Thyroid gland (tissue), 4 donors: ENCODE measurements around the gene CDK13. TPM values are rescaled to one million over a fixed set of nuclear protein-coding genes. Genes with fewer than 3 reads are reported as not detected.

Experiments used
- DNase-seq, 2 donors: peaks; one replicate each; pipeline ENCODE4 v3.0.0-alpha.2; 2019
- H3K27ac ChIP-seq, 3 donors: fragments of 200-600 bp; sonication (generic); 1 replicate in 2 of 3; 2 replicates in 1 of 3; pipeline ENCODE4 v1.5.1; 2016 to 2019; ENCODE audit warnings: mild to moderate bottlenecking in 1 of 3, moderate library complexity in 1 of 3
- H3K27me3 ChIP-seq: fragments of 200-600 bp; sonication (generic); one replicate; pipeline ENCODE4 v1.5.1; 2019
- H3K36me3 ChIP-seq, 2 donors: fragments of 200-600 bp; sonication (generic); one replicate each; pipeline ENCODE4 v1.5.1; 2016 to 2019
- H3K4me1 ChIP-seq, 2 donors: fragments of 200-600 bp; sonication (generic); one replicate each; pipeline ENCODE4 v1.5.1; 2017 to 2019
- H3K4me3 ChIP-seq, 3 donors: fragments of 200-600 bp; sonication (generic); replicated peaks in 1 of 3; 1 replicate in 2 of 3; 2 replicates in 1 of 3; pipeline ENCODE4 v1.5.1; 2016; ENCODE audit warnings: mild to moderate bottlenecking in 1 of 3
- H3K9me3 ChIP-seq: fragments of 200-600 bp; sonication (generic); one replicate; pipeline ENCODE4 v1.5.1; 2017
- POLR2A ChIP-seq, 2 donors: fragments of 450-650 bp; IDR thresholded peaks; one replicate each; pipeline ENCODE4 v1.6.1; 2017; ENCODE audit warnings: antibody characterized with exemption in 2 of 2, mild to moderate bottlenecking in 2 of 2, moderate library complexity in 1 of 2
- WGBS, 2 donors: methylation state at CpG; one replicate each; pipeline ENCODE4 v1.1.5; 2017; 5-methylcytosine and 5-hydroxymethylcytosine counted together
- intact Hi-C: fragments of 100-400 bp; cut with DNase I; formaldehyde crosslinking; loops from one replicate; pipeline ENCODE4 v1.15.1; 2023
- total RNA-seq, 4 donors: library from RNA; depleted of rRNA; stranded (reverse); fragments of >200 nt; gene quantifications; one replicate each; pipeline ENCODE4 v1.2.3, GENCODE V29; 2016
- TF ChIP-seq, protein P1 (sequence below), 6 experiments: fragments of 200-600 bp in 3 of 6; fragments of 450-650 bp in 3 of 6; sonication (generic) in 3 of 6; IDR thresholded peaks; one replicate each; pipeline ENCODE4 v1.5.1; 2016 to 2019; ENCODE audit warnings: antibody characterized with exemption in 6 of 6, mild to moderate bottlenecking in 2 of 6, inconsistent platforms in 1 of 6, moderate library complexity in 1 of 6

Gene CDK13
- total RNA-seq, 4 donors from 2014 or later = 131 to 191 (median 141) TPM

GRCh38 chr7:40122940-40123254 is 172.8 kb downstream of the CDK13 start:
- H3K4me3 ChIP-seq = no peak overlapping the region
- no peak for DNase-seq
- H3K36me3 ChIP-seq = no peaks in the 10 kb centered on the region
- TF ChIP-seq, protein P1, sequence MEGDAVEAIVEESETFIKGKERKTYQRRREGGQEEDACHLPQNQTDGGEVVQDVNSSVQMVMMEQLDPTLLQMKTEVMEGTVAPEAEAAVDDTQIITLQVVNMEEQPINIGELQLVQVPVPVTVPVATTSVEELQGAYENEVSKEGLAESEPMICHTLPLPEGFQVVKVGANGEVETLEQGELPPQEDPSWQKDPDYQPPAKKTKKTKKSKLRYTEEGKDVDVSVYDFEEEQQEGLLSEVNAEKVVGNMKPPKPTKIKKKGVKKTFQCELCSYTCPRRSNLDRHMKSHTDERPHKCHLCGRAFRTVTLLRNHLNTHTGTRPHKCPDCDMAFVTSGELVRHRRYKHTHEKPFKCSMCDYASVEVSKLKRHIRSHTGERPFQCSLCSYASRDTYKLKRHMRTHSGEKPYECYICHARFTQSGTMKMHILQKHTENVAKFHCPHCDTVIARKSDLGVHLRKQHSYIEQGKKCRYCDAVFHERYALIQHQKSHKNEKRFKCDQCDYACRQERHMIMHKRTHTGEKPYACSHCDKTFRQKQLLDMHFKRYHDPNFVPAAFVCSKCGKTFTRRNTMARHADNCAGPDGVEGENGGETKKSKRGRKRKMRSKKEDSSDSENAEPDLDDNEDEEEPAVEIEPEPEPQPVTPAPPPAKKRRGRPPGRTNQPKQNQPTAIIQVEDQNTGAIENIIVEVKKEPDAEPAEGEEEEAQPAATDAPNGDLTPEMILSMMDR (IDR thresholded peaks at IDR 0.05) = no peak
- TF ChIP-seq POLR2A (IDR thresholded peaks at IDR 0.05) = no peak
- no peaks in the 10 kb centered on the region for H3K27me3 ChIP-seq
- no peak overlapping the region for H3K27ac ChIP-seq
- WGBS, 2 donors = 97 to 98% methylated on average over 2 of the region's 2 CpGs
- no peaks in the 10 kb centered on the region for H3K9me3 ChIP-seq
- H3K4me1 ChIP-seq = no peaks in the 10 kb centered on the region
- intact Hi-C loops = no loop called here

DNA sequence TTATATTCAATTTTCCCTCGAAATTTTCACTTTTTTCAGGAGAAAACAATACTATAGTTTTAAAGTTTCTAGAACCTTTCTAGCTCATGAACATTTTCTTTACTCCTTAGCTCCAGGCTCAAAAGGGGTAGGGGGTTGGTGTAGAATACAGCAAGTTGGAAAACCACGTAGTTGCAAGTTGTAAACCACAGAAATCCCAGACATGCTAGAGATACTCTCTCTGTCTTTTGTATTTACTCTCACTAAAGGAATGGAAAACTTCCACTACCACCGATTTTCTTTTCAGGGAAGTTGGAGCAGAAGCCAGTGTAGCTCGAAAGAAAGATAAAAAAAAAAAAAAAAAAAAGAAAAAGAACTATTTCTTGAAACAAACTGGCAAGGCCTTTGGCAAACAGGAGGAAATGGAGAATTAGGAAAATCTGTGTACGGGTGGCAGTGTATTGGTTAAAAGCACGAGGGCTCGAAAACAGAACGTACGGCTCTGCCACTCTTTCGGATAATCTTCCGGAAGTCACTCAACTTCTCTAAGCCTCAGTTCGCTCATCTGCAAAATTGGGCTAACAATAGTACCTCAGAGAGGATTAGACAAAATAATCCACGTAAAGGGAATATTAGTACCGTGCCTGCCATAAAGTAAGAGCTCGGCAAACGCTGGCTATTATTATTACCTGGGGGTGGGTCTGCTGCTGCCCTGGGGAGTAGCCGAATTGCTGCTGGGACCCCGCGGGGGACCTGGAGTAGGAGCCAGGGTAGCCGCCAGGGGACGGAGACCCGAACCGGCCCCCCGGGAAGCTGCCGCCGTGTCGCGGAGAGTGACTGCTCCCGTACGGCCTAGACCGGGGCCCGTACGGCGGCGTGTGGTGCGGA is 183.7 kb downstream of the CDK13 start:
- WGBS, 2 donors = 1 to 2% methylated on average over 16 to 27 of the region's 36 CpGs
- Histone ChIP-seq H3K4me3 (peak overlapping the region; percentile 64 to 94 (median 93)), H3K36me3 (no peaks in the 10 kb centered on the region), H3K4me1 (peaks cover 18 to 21% of the 10 kb centered on the region in 2 donors), H3K9me3 (no peaks in the 10 kb centered on the region), H3K27me3 (no peaks in the 10 kb centered on the region), H3K27ac (peak overlapping the region; percentile 73 to 90 (median 86))
- intact Hi-C loops = loop anchor here (10.0 kb wide), 1 partner anchor 189 kb away; no protein-coding TSS in a partner anchor
- DNase-seq = no peak
- TF ChIP-seq POLR2A (IDR thresholded peaks at IDR 0.05) = no peak
- TF ChIP-seq, protein P1 (IDR thresholded peaks at IDR 0.05) = no peak

GRCh38 chr7:40134428-40135316 is 184.6 kb downstream of the CDK13 start, which contains the start of the genes MPLKIP and SUGCT:
Gene MPLKIP (minus strand): TSS chr7:40134622. CDS start chr7:40134567, 55 bp downstream.
Gene SUGCT (plus strand): TSS chr7:40135005.
- H3K4me3 ChIP-seq = peak within 1 kb of the TSS; percentile 64 to 94 (median 93)
- WGBS, 2 donors = 1 to 2% methylated on average over 11 to 32 of the region's 75 CpGs
- TF ChIP-seq, protein P1 (IDR thresholded peaks at IDR 0.05) = peak; percentile 93 to 100 (median 97)
- TF ChIP-seq POLR2A (IDR thresholded peaks at IDR 0.05) = peak in 1 of 2 donors; percentile 70
- intact Hi-C loops = loop anchor here (10.0 kb wide), 1 partner anchor 190 kb away; no protein-coding TSS in a partner anchor
- H3K36me3 ChIP-seq = no peaks in the 10 kb centered on the region
- H3K27me3 ChIP-seq = no peaks in the 10 kb centered on the region
- H3K4me1 ChIP-seq = peaks cover 18 to 21% of the 10 kb centered on the region in 2 donors
- no peaks in the 10 kb centered on the region for H3K9me3 ChIP-seq
- peak; percentile 84 to 85 for DNase-seq
- H3K27ac ChIP-seq = peak within 1 kb of the TSS; percentile 73 to 90 (median 86)

DNA sequence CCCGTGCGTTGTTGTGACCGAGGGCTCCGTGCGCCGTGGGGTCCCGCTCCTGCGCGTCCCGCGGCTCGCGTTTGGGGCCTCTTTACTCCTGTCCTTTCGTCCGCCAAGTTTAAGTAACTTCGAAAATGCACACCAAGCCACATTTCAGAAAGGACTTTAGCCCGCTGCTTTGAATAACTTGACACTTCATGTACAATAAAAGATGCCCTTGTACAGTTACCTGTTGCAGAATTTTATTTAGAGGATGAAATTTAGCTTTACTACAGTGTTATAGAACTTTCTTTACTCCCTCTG is 185.2 kb downstream of the CDK13 start:
- DNase-seq = no peak
- intact Hi-C loops = loop anchor here (10.0 kb wide), 1 partner anchor 190 kb away; no protein-coding TSS in a partner anchor
- no peaks in the 10 kb centered on the region for H3K36me3 ChIP-seq
- 2 to 7% methylated on average over 14 to 16 of the region's 17 CpGs for WGBS, 2 donors
- H3K27ac ChIP-seq = peak overlapping the region; percentile 73 to 90 (median 86)
- TF ChIP-seq, protein P1 (IDR thresholded peaks at IDR 0.05) = no peak
- TF ChIP-seq POLR2A (IDR thresholded peaks at IDR 0.05) = no peak
- no peaks in the 10 kb centered on the region for H3K27me3 ChIP-seq
- peaks cover 18 to 21% of the 10 kb centered on the region in 2 donors for H3K4me1 ChIP-seq
- no peaks in the 10 kb centered on the region for H3K9me3 ChIP-seq
- H3K4me3 ChIP-seq = peak overlapping the region in 2 of 3 donors; percentile 64 to 94
